ENCODE measurements around the gene MIF4GD.
"Not testable (repeated sequence)": the region's sequence is repeated elsewhere in the genome, so short reads cannot be mapped to it uniquely, and the experiment has no call there.

The MIF4GD gene

GRCh38 chr17:75288359-75288758 is 17.3 kb upstream of the MIF4GD start:
- FAIRE-seq: no peak

- no peak for FAIRE-seq
These were observed 16.2 kb upstream of the MIF4GD start for GRCh38 chr17:75287221-75287620.

GRCh38 chr17:75285123-75285522 is 14.1 kb upstream of the MIF4GD start:
- FAIRE-seq: no peak

GRCh38 chr17:75280189-75280588 is 9.2 kb upstream of the MIF4GD start:
- FAIRE-seq: not testable (repeated sequence)

- no peak for FAIRE-seq
These were observed 6.6 kb upstream of the MIF4GD start for GRCh38 chr17:75277664-75278071.

- no peak for FAIRE-seq
These were observed 3.1 kb upstream of the MIF4GD start for GRCh38 chr17:75273977-75274708.

- no peak for FAIRE-seq
These were observed 1.8 kb upstream of the MIF4GD start for GRCh38 chr17:75272848-75273184.

- no peak for FAIRE-seq
These were observed 1.2 kb upstream of the MIF4GD start for GRCh38 chr17:75271955-75272847.

- no peak for FAIRE-seq
These were observed 363 bp upstream of the MIF4GD start for GRCh38 chr17:75271233-75271954.

- FAIRE-seq: no peak
These were observed 639 bp downstream of the MIF4GD start for GRCh38 chr17:75270218-75270965.

GRCh38 chr17:75269844-75270217 is 1.2 kb downstream of the MIF4GD start:
- no peak for FAIRE-seq

- FAIRE-seq: no peak
These were observed 3.4 kb downstream of the MIF4GD start for GRCh38 chr17:75267411-75268232.

- FAIRE-seq: no peak
These were observed 3.9 kb downstream of the MIF4GD start for GRCh38 chr17:75267153-75267410.

- FAIRE-seq: no peak
These were observed 4.5 kb downstream of the MIF4GD start for GRCh38 chr17:75266316-75267152.

- FAIRE-seq: no peak
These were observed 5.3 kb downstream of the MIF4GD start for GRCh38 chr17:75265614-75266315.

GRCh38 chr17:75263055-75263454 is 8.0 kb downstream of the MIF4GD start:
- no peak for FAIRE-seq

GRCh38 chr17:75262112-75262606 is 8.9 kb downstream of the MIF4GD start:
- FAIRE-seq: no peak

GRCh38 chr17:75261336-75262111 is 9.5 kb downstream of the MIF4GD start, which contains the start of the genes GGA3 and MRPS7:
Gene GGA3, minus strand, starts transcription at chr17:75261606. Its CDS starts 19 bp downstream, at chr17:75261587.
Gene MRPS7, plus strand, starts transcription at chr17:75261879. Its CDS starts 22 bp downstream, at chr17:75261901.
- FAIRE-seq: no peak

- FAIRE-seq: no peak
These were observed 10.2 kb downstream of the MIF4GD start for GRCh38 chr17:75260641-75261335.
